ENCODE results near the gene PCDHGB3.
A peak's percentile ranks its signal among the peaks of the same experiment; 100 is the strongest.

Gene PCDHGB3

DNA sequence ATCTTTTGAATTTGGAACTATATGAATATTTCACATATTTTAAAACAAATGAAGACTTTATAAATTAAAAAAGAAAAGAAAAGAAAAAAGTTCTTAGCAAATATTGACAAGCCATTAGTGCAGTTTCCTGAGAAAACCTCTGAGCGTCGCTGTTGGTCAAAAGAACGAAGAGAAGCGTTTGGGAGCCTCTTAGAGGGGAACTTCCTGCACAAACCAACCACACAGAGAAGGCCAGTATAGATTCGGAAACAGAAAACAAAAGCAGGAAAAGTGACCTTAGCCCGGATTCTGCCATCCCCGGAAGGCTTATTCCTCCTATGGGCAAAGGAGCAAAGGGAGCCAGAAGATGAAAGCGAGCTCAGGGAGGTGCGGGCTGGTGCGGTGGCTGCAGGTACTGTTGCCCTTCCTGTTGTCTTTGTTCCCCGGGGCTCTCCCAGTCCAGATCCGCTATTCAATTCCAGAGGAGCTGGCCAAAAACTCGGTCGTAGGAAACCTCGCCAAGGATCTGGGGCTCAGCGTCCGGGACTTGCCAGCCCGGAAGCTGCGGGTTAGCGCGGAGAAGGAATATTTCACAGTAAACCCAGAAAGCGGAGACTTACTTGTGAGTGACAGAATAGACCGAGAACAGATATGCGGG is 10.1 kb upstream of the PCDHGB3 start, which contains the start of gene PCDHGB2:
PCDHGB2 (plus strand) TSS at position 205 of the 637 bp plus-strand sequence; CDS start at position 347, 142 bp downstream.
- TF ChIP-seq, protein P1, sequence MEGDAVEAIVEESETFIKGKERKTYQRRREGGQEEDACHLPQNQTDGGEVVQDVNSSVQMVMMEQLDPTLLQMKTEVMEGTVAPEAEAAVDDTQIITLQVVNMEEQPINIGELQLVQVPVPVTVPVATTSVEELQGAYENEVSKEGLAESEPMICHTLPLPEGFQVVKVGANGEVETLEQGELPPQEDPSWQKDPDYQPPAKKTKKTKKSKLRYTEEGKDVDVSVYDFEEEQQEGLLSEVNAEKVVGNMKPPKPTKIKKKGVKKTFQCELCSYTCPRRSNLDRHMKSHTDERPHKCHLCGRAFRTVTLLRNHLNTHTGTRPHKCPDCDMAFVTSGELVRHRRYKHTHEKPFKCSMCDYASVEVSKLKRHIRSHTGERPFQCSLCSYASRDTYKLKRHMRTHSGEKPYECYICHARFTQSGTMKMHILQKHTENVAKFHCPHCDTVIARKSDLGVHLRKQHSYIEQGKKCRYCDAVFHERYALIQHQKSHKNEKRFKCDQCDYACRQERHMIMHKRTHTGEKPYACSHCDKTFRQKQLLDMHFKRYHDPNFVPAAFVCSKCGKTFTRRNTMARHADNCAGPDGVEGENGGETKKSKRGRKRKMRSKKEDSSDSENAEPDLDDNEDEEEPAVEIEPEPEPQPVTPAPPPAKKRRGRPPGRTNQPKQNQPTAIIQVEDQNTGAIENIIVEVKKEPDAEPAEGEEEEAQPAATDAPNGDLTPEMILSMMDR (IDR thresholded peaks at IDR 0.05; ENCODE audit: low read depth, low read length, missing control alignments), result peak; percentile 66
- peak within 1 kb of the TSS; percentile 54 for H3K4me3 ChIP-seq (ENCODE audit: low read depth, low read length)
- DNase-seq (ENCODE audit: low read depth), result peak; percentile 49

DNA sequence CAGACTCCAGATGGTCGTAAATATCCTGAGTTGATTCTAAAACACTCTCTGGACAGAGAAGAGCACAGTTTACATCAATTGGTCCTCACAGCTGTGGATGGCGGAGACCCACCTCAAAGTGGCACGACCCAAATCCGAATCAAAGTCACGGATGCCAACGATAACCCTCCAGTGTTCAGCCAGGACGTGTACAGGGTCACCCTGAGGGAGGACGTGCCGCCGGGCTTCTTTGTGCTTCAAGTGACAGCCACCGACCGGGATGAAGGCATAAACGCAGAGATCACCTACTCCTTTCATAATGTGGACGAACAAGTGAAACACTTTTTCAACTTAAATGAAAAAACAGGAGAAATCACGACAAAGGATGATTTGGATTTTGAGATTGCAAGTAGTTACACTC is 9.4 kb upstream of the PCDHGB3 start:
- no peak for DNase-seq (ENCODE audit: low read depth)
- peak overlapping the region; percentile 54; the same call in 1 of the 2 replicates for H3K4me3 ChIP-seq (ENCODE audit: low read depth, low read length)
- TF ChIP-seq, protein P1 (IDR thresholded peaks at IDR 0.05; ENCODE audit: low read depth, low read length, missing control alignments), result no peak

DNA sequence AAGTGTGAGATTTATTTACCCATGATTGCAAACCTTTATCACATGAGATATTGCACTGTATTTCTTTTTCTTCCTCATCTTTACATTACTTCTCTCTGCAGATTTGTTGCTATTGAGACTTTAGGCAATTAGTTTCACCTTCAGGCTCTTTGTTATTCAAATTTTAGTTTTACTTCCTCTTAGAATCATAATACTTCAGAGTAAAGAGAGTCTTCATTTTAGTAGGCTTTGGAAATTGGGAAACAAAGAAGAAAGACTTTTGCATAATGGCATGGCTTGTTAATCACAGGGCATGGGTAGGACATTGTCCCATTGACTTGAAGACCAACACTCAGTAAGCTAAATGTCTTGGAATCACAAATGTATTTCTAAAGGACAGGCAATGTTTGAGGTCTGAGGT is 7.3 kb upstream of the PCDHGB3 start:
- TF ChIP-seq, protein P1 (IDR thresholded peaks at IDR 0.05; ENCODE audit: low read depth, low read length, missing control alignments), result no peak
- H3K4me3 ChIP-seq (ENCODE audit: low read depth, low read length), result no peak overlapping the region

DNA sequence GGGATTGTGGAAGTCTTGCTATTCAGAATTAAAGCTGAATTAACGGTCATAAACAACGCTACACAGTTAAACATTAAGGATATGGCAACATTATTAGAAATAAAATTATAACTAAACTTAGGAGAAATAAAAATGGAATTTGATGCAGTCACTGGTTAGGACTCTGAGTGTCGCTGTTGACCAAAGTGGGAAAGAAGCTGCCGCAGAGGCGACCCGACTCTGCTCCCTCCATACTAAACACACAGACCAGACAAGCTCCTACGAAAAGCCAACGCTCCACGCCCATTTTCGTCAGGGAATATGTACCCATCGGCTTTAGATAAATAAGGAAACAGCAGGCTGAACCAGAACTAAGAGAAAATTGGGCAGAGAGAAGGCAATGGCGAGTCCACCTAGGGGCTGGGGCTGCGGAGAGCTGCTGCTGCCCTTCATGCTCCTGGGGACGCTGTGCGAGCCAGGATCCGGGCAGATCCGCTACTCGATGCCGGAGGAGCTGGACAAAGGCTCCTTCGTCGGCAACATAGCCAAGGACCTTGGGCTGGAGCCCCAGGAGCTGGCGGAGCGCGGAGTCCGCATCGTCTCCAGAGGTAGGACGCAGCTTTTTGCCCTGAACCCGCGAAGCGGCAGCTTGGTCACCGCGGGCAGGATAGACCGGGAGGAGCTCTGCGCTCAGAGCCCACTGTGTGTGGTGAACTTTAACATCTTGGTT is 5.9 kb upstream of the PCDHGB3 start, which contains the start of gene PCDHGA5:
PCDHGA5 (plus strand) TSS at position 211 of the 709 bp plus-strand sequence; CDS start at position 380, 169 bp downstream.
- H3K4me3 ChIP-seq (ENCODE audit: low read depth, low read length), result no peak within 1 kb of the TSS
- TF ChIP-seq, protein P1 (IDR thresholded peaks at IDR 0.05; ENCODE audit: low read depth, low read length, missing control alignments), result no peak
- no peak for DNase-seq (ENCODE audit: low read depth)

More for the DNA sequence above, 7.3 kb upstream of the PCDHGB3 start:
- no peak for DNase-seq (ENCODE audit: low read depth)

DNA sequence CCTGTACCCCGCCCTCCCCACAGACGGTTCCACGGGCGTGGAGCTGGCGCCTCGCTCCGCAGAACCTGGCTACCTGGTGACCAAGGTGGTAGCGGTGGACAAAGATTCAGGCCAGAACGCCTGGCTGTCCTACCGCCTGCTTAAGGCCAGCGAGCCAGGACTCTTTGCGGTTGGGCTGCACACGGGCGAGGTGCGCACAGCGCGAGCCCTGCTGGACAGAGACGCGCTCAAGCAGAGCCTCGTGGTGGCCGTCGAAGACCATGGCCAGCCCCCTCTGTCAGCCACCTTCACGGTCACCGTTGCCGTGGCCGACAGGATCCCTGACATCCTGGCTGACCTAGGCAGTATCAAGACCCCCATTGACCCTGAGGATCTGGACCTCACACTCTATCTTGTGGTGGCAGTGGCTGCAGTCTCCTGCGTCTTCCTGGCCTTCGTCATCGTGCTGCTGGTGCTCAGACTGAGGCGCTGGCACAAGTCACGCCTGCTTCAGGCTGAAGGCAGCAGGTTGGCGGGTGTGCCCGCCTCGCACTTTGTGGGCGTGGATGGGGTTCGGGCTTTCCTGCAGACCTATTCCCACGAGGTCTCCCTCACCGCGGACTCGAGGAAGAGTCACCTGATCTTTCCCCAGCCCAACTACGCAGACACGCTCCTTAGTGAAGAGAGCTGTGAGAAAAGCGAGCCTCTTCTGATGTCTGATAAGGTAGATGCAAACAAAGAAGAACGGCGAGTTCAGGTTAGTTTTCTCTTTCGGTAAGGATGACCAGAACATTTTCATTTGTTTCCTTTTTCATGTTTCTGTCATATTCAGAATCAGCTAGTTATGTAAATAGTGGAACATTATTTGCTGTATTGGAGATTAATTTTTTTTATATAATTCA is 3.8 kb upstream of the PCDHGB3 start:
- TF ChIP-seq, protein P1 (IDR thresholded peaks at IDR 0.05; ENCODE audit: low read depth, low read length, missing control alignments), result no peak
- no peak overlapping the region for H3K4me3 ChIP-seq (ENCODE audit: low read depth, low read length)
- no peak for DNase-seq (ENCODE audit: low read depth)

DNA sequence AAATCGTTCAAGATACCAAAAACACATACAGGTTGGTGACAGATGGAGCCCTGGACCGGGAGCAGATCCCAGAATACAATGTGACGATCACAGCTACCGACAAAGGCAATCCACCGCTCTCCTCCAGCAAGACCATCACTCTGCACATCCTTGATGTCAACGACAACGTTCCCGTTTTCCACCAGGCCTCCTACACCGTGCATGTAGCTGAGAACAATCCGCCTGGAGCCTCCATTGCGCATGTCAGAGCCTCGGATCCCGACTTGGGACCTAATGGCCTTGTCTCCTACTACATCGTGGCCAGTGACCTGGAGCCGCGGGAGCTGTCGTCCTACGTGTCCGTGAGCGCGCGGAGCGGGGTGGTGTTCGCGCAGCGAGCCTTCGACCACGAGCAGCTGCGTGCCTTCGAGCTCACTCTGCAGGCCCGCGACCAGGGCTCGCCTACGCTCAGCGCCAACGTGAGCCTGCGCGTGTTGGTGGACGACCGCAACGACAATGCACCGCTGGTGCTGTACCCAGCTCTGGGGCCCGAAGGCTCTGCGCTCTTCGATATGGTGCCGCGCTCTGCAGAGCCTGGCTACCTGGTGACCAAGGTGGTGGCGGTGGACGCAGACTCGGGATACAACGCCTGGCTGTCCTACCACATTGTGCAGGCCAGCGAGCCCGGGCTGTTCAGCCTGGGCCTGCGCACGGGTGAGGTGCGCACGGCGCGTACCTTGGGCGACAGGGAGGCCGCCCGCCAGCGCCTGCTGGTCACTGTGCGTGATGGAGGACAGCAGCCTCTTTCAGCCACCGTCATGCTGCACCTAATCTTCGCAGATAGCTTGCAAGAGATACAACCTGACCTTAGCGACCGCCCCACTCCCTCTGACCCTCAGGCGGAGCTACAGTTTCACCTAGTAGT is 1.8 kb downstream of the PCDHGB3 start:
- no peak overlapping the region for H3K4me3 ChIP-seq (ENCODE audit: low read depth, low read length)
- TF ChIP-seq, protein P1 (IDR thresholded peaks at IDR 0.05; ENCODE audit: low read depth, low read length, missing control alignments), result no peak
- DNase-seq (ENCODE audit: low read depth), result no peak

Data from GM12864 (cell line).